Endothelial cell of umbilical vein (primary cell): ENCODE measurements around the gene NXPH1.

Source experiments
- CTCF ChIP-seq, 2 donors: IDR thresholded peaks; 1 replicate in 1 of 2; 2 replicates in 1 of 2; pipeline ENCODE4 v1.5.1; 2011; ENCODE audit warnings: low read length in 2 of 2, mild to moderate bottlenecking in 2 of 2, moderate library complexity in 2 of 2, control low read depth in 1 of 2, inconsistent platforms in 1 of 2, low read depth in 1 of 2; ENCODE audit not compliant: insufficient read depth in 1 of 2; ENCODE audit errors: extremely low read depth in 1 of 2
- EZH2 ChIP-seq: IDR thresholded peaks from 2 replicates; pipeline ENCODE4 v1.6.1; 2012; ENCODE audit warnings: borderline replicate concordance, low read depth, mild to moderate bottlenecking, moderate library complexity, low read length, inconsistent platforms; ENCODE audit not compliant: severe bottlenecking
- FOS ChIP-seq: IDR thresholded peaks from 2 replicates; pipeline ENCODE4 v1.6.1; 2011; ENCODE audit warnings: mild to moderate bottlenecking, low read length, moderate library complexity, borderline replicate concordance; ENCODE audit not compliant: insufficient read depth
- POLR2A ChIP-seq: IDR thresholded peaks from 2 replicates; pipeline ENCODE4 v1.6.1; 2012; ENCODE audit warnings: low read depth, mild to moderate bottlenecking, control low read depth, low read length
- POLR2AphosphoS5 ChIP-seq: IDR thresholded peaks from 2 replicates; pipeline ENCODE4 v1.6.1; 2012; ENCODE audit warnings: low read depth, mild to moderate bottlenecking, control low read depth, low read length, moderate library complexity; ENCODE audit not compliant: insufficient read depth
- TF ChIP-seq, protein P1 (sequence below): IDR thresholded peaks from 2 replicates; pipeline ENCODE4 v1.6.1; 2011; ENCODE audit not compliant: insufficient read depth, insufficient read length

GRCh38 chr7:8516976-8517375, 83.6 kb downstream of the NXPH1 start:
- TF ChIP-seq POLR2A (no peak), POLR2AphosphoS5 (no peak), CTCF (IDR thresholded peaks at IDR 0.05; ENCODE audit: extremely low read depth in 1 of 2, insufficient read depth in 1 of 2, low read depth in 1 of 2, low read length in 2 of 2) (no peak), FOS (no peak), EZH2 (no peak)
- TF ChIP-seq, protein P1, sequence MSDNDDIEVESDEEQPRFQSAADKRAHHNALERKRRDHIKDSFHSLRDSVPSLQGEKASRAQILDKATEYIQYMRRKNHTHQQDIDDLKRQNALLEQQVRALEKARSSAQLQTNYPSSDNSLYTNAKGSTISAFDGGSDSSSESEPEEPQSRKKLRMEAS = no peak
